T-helper 2 cell treated with Interferon-gamma antibody and Interleukin-4, amounts not matched to agents 5 μg/mL and 100 μg/mL, for 36 hours (primary cell): ENCODE measurements around the gene CLCN3.

ENCODE experiments used
- DNase-seq: peaks from one replicate; pipeline ENCODE4 v3.0.0; 2021; ENCODE audit warnings: low spot score
- H3K27ac Mint-ChIP-seq: one replicate; pipeline ENCODE4 v1.8.0; 2021; ENCODE audit warnings: mild to moderate bottlenecking, mixed read lengths
- H3K27me3 Mint-ChIP-seq: one replicate; pipeline ENCODE4 v1.8.0; 2021; ENCODE audit warnings: low read depth, mixed read lengths
- H3K36me3 Mint-ChIP-seq: one replicate; pipeline ENCODE4 v1.8.0; 2021; ENCODE audit warnings: low read depth, mixed read lengths
- H3K4me1 Mint-ChIP-seq: one replicate; pipeline ENCODE4 v1.8.0; 2021; ENCODE audit warnings: low read depth, mixed read lengths
- H3K4me3 Mint-ChIP-seq: one replicate; pipeline ENCODE4 v1.8.0; 2022; ENCODE audit warnings: mild to moderate bottlenecking, moderate library complexity, mixed read lengths
- H3K9me3 Mint-ChIP-seq: one replicate; pipeline ENCODE4 v1.8.0; 2021; ENCODE audit warnings: mixed read lengths

Gene CLCN3

DNA sequence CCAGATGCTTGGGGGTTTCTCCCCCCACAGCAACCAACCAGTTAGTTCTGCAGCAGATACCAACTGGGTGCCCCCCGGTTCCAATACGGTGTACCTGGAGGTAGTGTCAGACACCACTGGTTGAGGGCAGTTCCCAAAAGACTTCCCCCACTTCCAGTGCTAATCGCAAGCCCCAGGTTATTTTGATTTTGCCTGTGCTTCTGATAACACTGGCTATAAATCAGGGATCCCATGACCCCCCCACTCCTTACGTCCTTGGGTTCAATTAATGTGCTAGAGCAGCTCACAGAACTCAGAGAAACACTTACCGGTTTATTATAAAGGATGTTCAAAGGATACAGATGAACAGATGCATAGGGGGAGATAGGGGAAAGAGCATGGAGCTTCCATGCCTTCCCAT, 5.5 kb downstream of the CLCN3 start:
- no peak for DNase-seq
- Mint-ChIP-seq H3K27ac (no peak overlapping the region), H3K4me1 (peaks cover 42% of the 10 kb centered on the region), H3K4me3 (no peak overlapping the region), H3K36me3 (peaks cover 10% of the 10 kb centered on the region), H3K9me3 (no peaks in the 10 kb centered on the region), H3K27me3 (no peaks in the 10 kb centered on the region)

DNA sequence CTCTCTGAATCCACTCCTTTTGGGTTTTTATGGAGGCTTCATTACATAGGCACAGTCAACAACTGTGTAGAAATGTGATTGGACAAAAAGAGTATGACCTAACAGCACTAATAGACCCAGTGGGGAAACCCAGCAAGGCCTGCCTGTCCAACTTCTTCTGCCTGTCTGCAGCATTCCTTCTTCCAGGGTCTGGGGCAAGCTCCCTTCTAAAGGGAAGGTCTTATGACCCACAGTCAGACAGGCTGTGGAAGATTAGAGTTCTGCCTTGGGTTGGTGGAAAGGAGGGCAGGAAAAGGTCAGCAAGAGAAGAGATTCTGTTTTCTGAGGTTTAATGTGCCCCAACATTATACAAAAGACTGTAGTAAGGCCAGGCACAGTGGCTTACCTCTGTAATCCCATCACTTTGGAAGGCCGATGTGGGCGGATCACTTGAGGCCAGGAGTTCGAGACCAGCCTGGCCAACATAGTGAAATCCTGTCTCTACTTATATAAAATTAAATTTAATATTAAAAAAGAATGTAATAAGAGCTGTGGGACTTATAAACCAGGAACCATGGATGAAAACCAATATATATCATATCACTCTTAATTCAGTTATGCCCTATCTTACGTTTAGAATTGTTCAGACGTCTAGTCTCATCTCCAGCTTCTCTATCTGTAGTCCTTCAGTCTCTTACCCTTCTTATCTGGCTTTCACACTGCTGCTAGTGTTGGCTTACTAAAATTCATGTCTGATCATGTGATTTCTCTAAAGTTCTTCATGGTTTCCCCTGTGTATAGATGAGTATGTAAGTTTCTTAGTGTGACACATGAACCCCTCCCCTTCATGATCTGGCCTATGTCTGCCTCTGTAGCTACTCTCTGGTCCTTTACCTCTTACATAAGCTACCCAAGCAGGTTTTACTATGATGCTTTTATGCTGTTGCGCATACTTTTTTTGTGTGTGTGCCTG, 6.2 kb downstream of the CLCN3 start:
- peaks cover 42% of the 10 kb centered on the region for H3K4me1 Mint-ChIP-seq
- H3K9me3 Mint-ChIP-seq: no peaks in the 10 kb centered on the region
- peaks cover 15% of the 10 kb centered on the region for H3K36me3 Mint-ChIP-seq
- H3K27me3 Mint-ChIP-seq: no peaks in the 10 kb centered on the region
- no peak overlapping the region for H3K4me3 Mint-ChIP-seq
- no peak for DNase-seq
- no peak overlapping the region for H3K27ac Mint-ChIP-seq

DNA sequence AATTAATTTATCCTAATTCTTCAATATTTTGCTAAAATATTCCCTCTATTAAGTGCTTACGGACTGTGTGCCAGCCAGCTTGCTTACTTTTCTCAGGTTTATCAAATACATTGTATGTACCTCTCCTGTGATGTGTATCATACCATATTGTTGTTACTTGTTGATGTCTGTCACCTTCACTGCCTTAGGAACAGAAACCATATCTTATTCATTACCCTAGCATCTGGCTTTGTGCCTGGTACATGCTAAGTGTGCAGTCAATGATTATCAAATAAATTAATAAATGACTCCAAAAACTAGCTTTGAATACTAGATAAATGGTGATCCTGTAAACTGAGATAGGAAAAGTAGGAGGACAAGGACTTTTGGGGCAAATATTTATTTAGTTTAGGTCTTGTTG, 6.9 kb downstream of the CLCN3 start:
- Mint-ChIP-seq H3K9me3 (no peaks in the 10 kb centered on the region), H3K4me1 (peaks cover 37% of the 10 kb centered on the region), H3K36me3 (peaks cover 16% of the 10 kb centered on the region), H3K27me3 (no peaks in the 10 kb centered on the region), H3K4me3 (no peak overlapping the region), H3K27ac (no peak overlapping the region)
- DNase-seq: no peak

DNA sequence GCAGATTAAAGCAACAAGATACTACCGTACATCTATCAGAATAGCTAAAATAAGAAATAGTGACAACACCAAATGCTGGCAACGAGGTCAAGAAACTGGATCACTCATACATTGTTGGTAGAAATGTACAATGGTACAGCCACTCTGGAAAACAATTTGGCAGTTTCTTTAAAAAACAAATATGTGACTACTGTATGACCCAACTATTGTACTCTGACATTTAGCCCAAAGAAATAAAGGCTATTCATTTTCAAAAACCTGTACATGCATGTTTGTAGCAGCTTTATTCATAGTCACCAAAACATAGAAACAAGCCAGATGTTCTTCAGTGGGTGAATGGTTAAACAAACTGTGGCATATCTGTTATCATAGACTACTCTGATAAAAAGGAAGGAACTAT, 8.2 kb downstream of the CLCN3 start:
- H3K27me3 Mint-ChIP-seq: no peaks in the 10 kb centered on the region
- no peak for DNase-seq
- peaks cover 14% of the 10 kb centered on the region for H3K36me3 Mint-ChIP-seq
- H3K4me1 Mint-ChIP-seq: peaks cover 31% of the 10 kb centered on the region
- H3K4me3 Mint-ChIP-seq: no peak overlapping the region
- H3K27ac Mint-ChIP-seq: no peak overlapping the region
- no peaks in the 10 kb centered on the region for H3K9me3 Mint-ChIP-seq

GRCh38 chr4:169630069-169630468, 9.7 kb downstream of the CLCN3 start:
- Mint-ChIP-seq H3K27me3 (no peaks in the 10 kb centered on the region), H3K4me3 (no peak overlapping the region), H3K27ac (no peak overlapping the region), H3K36me3 (peaks cover 11% of the 10 kb centered on the region), H3K9me3 (no peaks in the 10 kb centered on the region), H3K4me1 (peaks cover 30% of the 10 kb centered on the region)
- DNase-seq: no peak

DNA sequence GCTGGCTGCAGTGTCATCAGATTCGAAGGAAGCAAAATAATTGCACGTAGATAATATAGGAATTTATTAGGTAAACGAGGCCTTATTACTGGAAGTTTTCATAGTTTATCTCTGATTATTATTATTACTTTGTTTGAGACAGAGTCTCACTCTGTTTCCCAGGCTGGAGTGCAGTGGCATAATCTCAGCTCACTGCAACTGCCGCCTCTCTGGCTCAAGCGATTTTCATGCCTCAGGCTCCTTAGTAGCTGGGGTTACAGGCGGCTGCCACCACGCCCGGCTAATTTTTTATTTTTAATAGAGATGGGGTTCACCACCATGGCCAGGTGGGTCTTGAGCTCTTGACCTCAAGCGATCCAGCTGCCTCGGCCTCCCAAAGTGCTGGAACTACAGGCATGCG, 12.5 kb downstream of the CLCN3 start:
- no peak overlapping the region for H3K4me3 Mint-ChIP-seq
- no peaks in the 10 kb centered on the region for H3K9me3 Mint-ChIP-seq
- H3K36me3 Mint-ChIP-seq: peaks cover 27% of the 10 kb centered on the region
- H3K4me1 Mint-ChIP-seq: peaks cover 16% of the 10 kb centered on the region
- no peak for DNase-seq
- no peaks in the 10 kb centered on the region for H3K27me3 Mint-ChIP-seq
- no peak overlapping the region for H3K27ac Mint-ChIP-seq

DNA sequence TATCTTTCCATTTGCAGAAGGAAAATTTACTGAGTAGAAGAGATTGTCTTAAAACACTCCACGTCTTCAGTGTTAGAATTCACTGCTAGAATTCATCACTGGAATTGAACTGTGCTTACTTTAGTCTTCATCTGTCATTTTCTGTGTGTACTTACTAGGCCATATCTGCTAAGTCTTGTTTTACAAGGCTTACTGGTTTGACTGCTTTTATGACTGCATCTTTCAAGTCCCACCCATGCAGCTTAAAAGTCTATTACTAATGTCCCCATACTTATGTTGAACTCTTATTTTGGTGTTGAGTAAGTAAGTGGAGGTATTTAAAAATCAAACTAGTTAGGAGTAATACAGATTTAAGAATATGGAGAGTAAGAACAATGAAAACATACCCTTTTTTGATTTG, 14.6 kb downstream of the CLCN3 start:
- no peak for DNase-seq
- no peak overlapping the region for H3K4me3 Mint-ChIP-seq
- H3K4me1 Mint-ChIP-seq: peaks cover 13% of the 10 kb centered on the region
- no peaks in the 10 kb centered on the region for H3K9me3 Mint-ChIP-seq
- peaks cover 41% of the 10 kb centered on the region for H3K36me3 Mint-ChIP-seq
- no peak overlapping the region for H3K27ac Mint-ChIP-seq
- no peaks in the 10 kb centered on the region for H3K27me3 Mint-ChIP-seq

- Mint-ChIP-seq H3K36me3 (peaks cover 44% of the 10 kb centered on the region), H3K27ac (no peak overlapping the region), H3K9me3 (no peaks in the 10 kb centered on the region), H3K27me3 (no peaks in the 10 kb centered on the region), H3K4me3 (no peak overlapping the region), H3K4me1 (peaks cover 5% of the 10 kb centered on the region)
- no peak for DNase-seq
These were observed 20.0 kb downstream of the CLCN3 start for GRCh38 chr4:169640261-169640870.

GRCh38 chr4:169644802-169645201, 24.4 kb downstream of the CLCN3 start:
- H3K27me3 Mint-ChIP-seq: no peaks in the 10 kb centered on the region
- H3K9me3 Mint-ChIP-seq: no peaks in the 10 kb centered on the region

DNA sequence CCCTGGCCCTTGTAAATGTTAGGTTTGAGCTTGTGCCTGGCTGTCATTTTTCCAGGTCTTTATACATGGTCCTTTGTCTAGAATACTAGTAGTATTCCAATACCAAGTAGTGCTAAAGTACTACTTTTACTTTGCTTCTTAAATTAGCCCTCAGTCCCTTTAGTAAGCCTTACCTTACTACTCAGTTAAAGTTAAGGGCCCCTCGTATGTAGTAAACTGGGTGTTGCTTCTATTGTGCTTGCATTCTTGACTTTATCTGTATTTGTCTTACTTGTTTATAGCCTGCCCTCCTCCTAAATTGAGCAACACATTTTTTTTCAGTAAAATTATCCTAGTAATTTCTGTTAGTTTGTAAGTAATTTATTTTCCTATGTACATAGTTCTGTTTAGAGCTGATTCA, 25.2 kb downstream of the CLCN3 start:
- no peaks in the 10 kb centered on the region for H3K27me3 Mint-ChIP-seq
- no peaks in the 10 kb centered on the region for H3K4me1 Mint-ChIP-seq
- H3K9me3 Mint-ChIP-seq: no peaks in the 10 kb centered on the region
- H3K27ac Mint-ChIP-seq: no peak overlapping the region
- no peak overlapping the region for H3K4me3 Mint-ChIP-seq
- H3K36me3 Mint-ChIP-seq: peaks cover 14% of the 10 kb centered on the region
- DNase-seq: no peak

More at GRCh38 chr4:169644802-169645201, 24.4 kb downstream of the CLCN3 start:
- Mint-ChIP-seq H3K36me3 (peaks cover 20% of the 10 kb centered on the region), H3K27ac (no peak overlapping the region), H3K4me3 (no peak overlapping the region), H3K4me1 (no peaks in the 10 kb centered on the region)
- no peak for DNase-seq

DNA sequence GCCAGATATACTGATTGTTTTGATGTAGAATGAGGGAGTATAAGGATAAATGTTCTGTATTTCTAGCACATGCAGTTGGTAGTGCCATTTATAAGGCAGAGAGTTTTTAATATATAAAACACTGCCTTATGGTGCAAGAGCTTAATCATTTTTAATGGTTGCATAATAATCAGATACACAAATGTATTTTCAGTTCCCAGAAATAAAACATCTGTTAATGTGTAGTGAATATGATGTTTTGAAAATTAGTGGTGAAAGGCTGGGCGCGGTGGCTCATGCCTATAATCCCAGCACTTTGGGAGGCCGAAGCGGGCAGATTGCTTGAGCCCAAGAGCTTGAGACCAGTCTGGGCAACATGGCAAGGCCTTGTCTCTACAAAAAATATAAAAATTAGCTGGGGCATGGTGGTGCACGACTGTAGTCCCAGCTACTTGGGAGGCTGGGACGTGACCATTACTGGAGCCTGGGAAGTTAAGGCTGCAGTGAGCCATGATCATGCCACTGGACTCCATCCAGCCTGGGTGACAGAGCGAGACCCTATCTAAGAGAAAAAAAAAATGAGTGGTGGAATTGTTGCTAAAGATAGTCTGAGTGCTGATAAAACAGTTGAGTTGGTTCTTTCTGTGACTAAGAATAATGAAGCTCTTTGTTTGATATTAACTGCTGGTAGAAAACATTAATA, 29.3 kb downstream of the CLCN3 start:
- Mint-ChIP-seq H3K9me3 (no peaks in the 10 kb centered on the region), H3K4me1 (no peaks in the 10 kb centered on the region), H3K27ac (no peak overlapping the region), H3K27me3 (no peaks in the 10 kb centered on the region), H3K36me3 (peaks cover 12% of the 10 kb centered on the region), H3K4me3 (no peak overlapping the region)
- no peak for DNase-seq

- Mint-ChIP-seq H3K36me3 (peaks cover 12% of the 10 kb centered on the region), H3K4me1 (no peaks in the 10 kb centered on the region), H3K9me3 (no peaks in the 10 kb centered on the region), H3K4me3 (no peak overlapping the region), H3K27me3 (no peaks in the 10 kb centered on the region), H3K27ac (no peak overlapping the region)
- DNase-seq: no peak
These were observed 30.0 kb downstream of the CLCN3 start for GRCh38 chr4:169650227-169650936.

DNA sequence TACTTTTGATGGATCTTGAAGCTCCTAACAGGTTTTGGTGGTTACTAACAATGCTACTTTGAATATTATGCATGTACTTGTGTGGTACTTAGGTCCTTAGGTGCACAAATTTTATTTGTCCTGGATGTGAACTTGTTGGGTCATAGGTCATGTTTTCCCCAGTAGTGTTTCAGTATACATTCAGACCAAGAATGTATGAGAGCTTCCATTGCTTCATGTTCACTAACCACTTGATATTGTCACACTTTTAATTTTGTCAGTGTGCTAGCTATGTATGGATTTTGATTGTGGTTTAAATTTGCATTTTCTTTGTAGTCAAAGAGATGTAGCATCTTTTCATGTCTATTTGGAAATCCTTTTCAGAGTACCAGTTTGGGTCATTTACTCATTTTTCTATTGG, 32.2 kb downstream of the CLCN3 start:
- peaks cover 10% of the 10 kb centered on the region for H3K36me3 Mint-ChIP-seq
- H3K4me3 Mint-ChIP-seq: no peak overlapping the region
- H3K27me3 Mint-ChIP-seq: no peaks in the 10 kb centered on the region
- peaks cover under 1% of the 10 kb centered on the region for H3K4me1 Mint-ChIP-seq
- no peaks in the 10 kb centered on the region for H3K9me3 Mint-ChIP-seq
- no peak overlapping the region for H3K27ac Mint-ChIP-seq
- DNase-seq: no peak

DNA sequence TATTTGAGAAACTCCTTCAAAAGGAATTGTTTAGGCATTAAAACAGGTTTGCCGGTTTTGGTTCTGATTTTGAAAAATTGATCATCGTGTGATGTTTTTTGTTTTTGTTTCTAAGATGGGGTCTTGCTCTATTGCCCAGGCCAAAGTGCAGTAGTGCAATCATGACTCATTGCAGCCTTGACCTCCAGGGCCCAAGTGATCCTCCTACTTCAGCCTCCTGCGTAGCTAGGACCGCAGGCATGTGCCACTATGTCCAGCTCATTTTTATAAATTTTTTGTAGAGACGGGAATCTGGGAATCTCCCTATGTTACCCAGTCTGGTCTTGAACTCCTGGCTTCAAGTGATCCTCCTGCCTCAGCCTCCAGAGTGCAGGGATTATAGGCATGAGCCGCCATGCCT, 35.0 kb downstream of the CLCN3 start:
- H3K27ac Mint-ChIP-seq: no peak overlapping the region
- peaks cover 6% of the 10 kb centered on the region for H3K36me3 Mint-ChIP-seq
- no peaks in the 10 kb centered on the region for H3K27me3 Mint-ChIP-seq
- no peak for DNase-seq
- H3K4me1 Mint-ChIP-seq: peaks cover 16% of the 10 kb centered on the region
- H3K9me3 Mint-ChIP-seq: no peaks in the 10 kb centered on the region
- H3K4me3 Mint-ChIP-seq: no peak overlapping the region
